Esophagus (tissue), 2 donors: ENCODE data around the gene IPO9. TPM values are rescaled to one million over a fixed set of nuclear protein-coding genes. Genes with fewer than 3 reads are reported as not detected.

ENCODE experiments used
- H3K27ac ChIP-seq, 2 donors: one replicate each; pipeline ENCODE4 v1.5.1; 2013; ENCODE audit warnings: low read depth in 2 of 2, mild to moderate bottlenecking in 2 of 2, inconsistent platforms in 1 of 2, low read length in 1 of 2, moderate library complexity in 1 of 2
- H3K27me3 ChIP-seq, 2 donors: one replicate each; pipeline ENCODE4 v1.6.1; 2013; ENCODE audit warnings: low read length in 2 of 2, control low read depth in 1 of 2, mild to moderate bottlenecking in 1 of 2; ENCODE audit not compliant: insufficient read depth in 2 of 2, control insufficient read depth in 1 of 2
- H3K36me3 ChIP-seq, 2 donors: one replicate each; pipeline ENCODE4 v1.6.1; 2013; ENCODE audit warnings: low read length in 1 of 2; ENCODE audit not compliant: control insufficient read depth in 2 of 2, insufficient read depth in 2 of 2
- H3K4me1 ChIP-seq, 2 donors: one replicate each; pipeline ENCODE4 v1.6.1; 2013; ENCODE audit warnings: low read length in 1 of 2; ENCODE audit not compliant: control insufficient read depth in 2 of 2, insufficient read depth in 2 of 2
- H3K4me3 ChIP-seq, 2 donors: one replicate each; pipeline ENCODE4 v1.5.1; 2013; ENCODE audit warnings: low read length in 2 of 2, mild to moderate bottlenecking in 2 of 2, low read depth in 1 of 2, moderate library complexity in 1 of 2
- H3K9me3 ChIP-seq, 2 donors: one replicate each; pipeline ENCODE4 v1.6.1; 2013; ENCODE audit warnings: mild to moderate bottlenecking in 2 of 2, low read depth in 1 of 2, low read length in 1 of 2, moderate library complexity in 1 of 2; ENCODE audit not compliant: control insufficient read depth in 2 of 2, insufficient read depth in 1 of 2
- WGBS, 2 donors: extraction: QIAGEN DNeasy Blood & Tissue Kit; methylation state at CpG; one replicate each; pipeline ENCODE4 v1.1.7; 2013; 5-methylcytosine and 5-hydroxymethylcytosine counted together
- polyA plus RNA-seq, 2 donors: library from polyadenylated mRNA; stranded (reverse); fragments of 200-250 nt; gene quantifications; one replicate each; pipeline ENCODE4 v1.2.3, GENCODE V29; 2013
- donor health status: healthy with polysubstance abuse.
- donor health status: Bipolar disorder and iron deficiency.

Gene IPO9
- polyA plus RNA-seq, 2 donors = 11.2 to 11.5 TPM

- Histone ChIP-seq H3K27me3 (no peaks in the 10 kb centered on the region), H3K4me1 (no peaks in the 10 kb centered on the region), H3K9me3 (no peaks in the 10 kb centered on the region), H3K4me3 (no peak overlapping the region), H3K27ac (no peak overlapping the region), H3K36me3 (peaks cover 4 to 5% of the 10 kb centered on the region in 2 donors)
- WGBS, 2 donors = 65 to 76% methylated on average over 5 of the region's 5 CpGs
Observed at GRCh38 chr1:201859424-201859823, 30.5 kb downstream of the IPO9 start.

- Histone ChIP-seq H3K9me3 (no peaks in the 10 kb centered on the region), H3K4me3 (no peak overlapping the region), H3K27me3 (no peaks in the 10 kb centered on the region), H3K27ac (no peak overlapping the region), H3K36me3 (peaks cover 0 to 2% of the 10 kb centered on the region in 2 donors), H3K4me1 (no peaks in the 10 kb centered on the region)
- WGBS, 2 donors = 91 to 93% methylated on average over 7 of the region's 7 CpGs
Observed at GRCh38 chr1:201861448-201861847, 32.5 kb downstream of the IPO9 start.

GRCh38 chr1:201870397-201870796 lies 41.4 kb downstream of the IPO9 start:
- Histone ChIP-seq H3K27ac (no peak overlapping the region), H3K36me3 (peaks cover 19 to 21% of the 10 kb centered on the region in 2 donors), H3K4me1 (no peaks in the 10 kb centered on the region), H3K27me3 (no peaks in the 10 kb centered on the region), H3K9me3 (no peaks in the 10 kb centered on the region), H3K4me3 (no peak overlapping the region)
- 94 to 96% methylated on average over 10 of the region's 10 CpGs for WGBS, 2 donors

GRCh38 chr1:201874672-201875071 lies 45.7 kb downstream of the IPO9 start:
- H3K36me3 ChIP-seq = peaks cover 13 to 15% of the 10 kb centered on the region in 2 donors
- WGBS, 2 donors = 98 to 100% methylated on average over 1 of the region's 1 CpG

GRCh38 chr1:201876148-201876818 lies 47.3 kb downstream of the IPO9 start:
- H3K4me1 ChIP-seq = no peaks in the 10 kb centered on the region
- no peaks in the 10 kb centered on the region for H3K9me3 ChIP-seq
- no peaks in the 10 kb centered on the region for H3K27me3 ChIP-seq
- peaks cover 7 to 15% of the 10 kb centered on the region in 2 donors for H3K36me3 ChIP-seq
- H3K4me3 ChIP-seq = no peak overlapping the region
- no peak overlapping the region for H3K27ac ChIP-seq
- 62 to 64% methylated on average over 8 of the region's 8 CpGs for WGBS, 2 donors

More at GRCh38 chr1:201874672-201875071, 45.7 kb downstream of the IPO9 start:
- Histone ChIP-seq H3K27me3 (no peaks in the 10 kb centered on the region), H3K4me1 (no peaks in the 10 kb centered on the region), H3K27ac (no peak overlapping the region), H3K9me3 (no peaks in the 10 kb centered on the region), H3K4me3 (no peak overlapping the region)

- no peak overlapping the region for H3K4me3 ChIP-seq
- H3K27me3 ChIP-seq = no peaks in the 10 kb centered on the region
- peaks cover under 1 to 9% of the 10 kb centered on the region in 2 donors for H3K36me3 ChIP-seq
- H3K9me3 ChIP-seq = no peaks in the 10 kb centered on the region
- H3K4me1 ChIP-seq = no peaks in the 10 kb centered on the region
- no peak overlapping the region for H3K27ac ChIP-seq
- WGBS, 2 donors = 43 to 49% methylated on average over 6 of the region's 6 CpGs
Observed at GRCh38 chr1:201877877-201878401, 49.0 kb downstream of the IPO9 start.

- H3K27ac ChIP-seq = no peak overlapping the region
- H3K27me3 ChIP-seq = no peaks in the 10 kb centered on the region
- H3K36me3 ChIP-seq = no peaks in the 10 kb centered on the region
- no peaks in the 10 kb centered on the region for H3K9me3 ChIP-seq
- H3K4me3 ChIP-seq = no peak overlapping the region
- H3K4me1 ChIP-seq = peaks cover 9 to 13% of the 10 kb centered on the region in 2 donors
- WGBS, 2 donors = 66 to 70% methylated on average over 6 of the region's 6 CpGs
Observed at GRCh38 chr1:201880928-201881571, 52.1 kb downstream of the IPO9 start.

GRCh38 chr1:201881617-201882016 lies 52.7 kb downstream of the IPO9 start:
- H3K4me3 ChIP-seq = no peak overlapping the region
- H3K36me3 ChIP-seq = no peaks in the 10 kb centered on the region
- H3K4me1 ChIP-seq = peaks cover 9 to 13% of the 10 kb centered on the region in 2 donors
- no peak overlapping the region for H3K27ac ChIP-seq
- H3K27me3 ChIP-seq = no peaks in the 10 kb centered on the region
- WGBS, 2 donors = 69 to 86% methylated on average over 1 of the region's 1 CpG
- H3K9me3 ChIP-seq = no peaks in the 10 kb centered on the region

GRCh38 chr1:201882665-201883132 lies 53.7 kb downstream of the IPO9 start:
- Histone ChIP-seq H3K4me1 (peaks cover 9 to 13% of the 10 kb centered on the region in 2 donors), H3K27ac (peak overlapping the region in 1 of 2 donors; percentile 66), H3K9me3 (no peaks in the 10 kb centered on the region), H3K4me3 (no peak overlapping the region), H3K36me3 (no peaks in the 10 kb centered on the region), H3K27me3 (no peaks in the 10 kb centered on the region)
- WGBS, 2 donors = 50 to 66% methylated on average over 2 of the region's 2 CpGs
